Measurements from ENCODE around the gene C19orf25. TPM values are rescaled to one million over a fixed set of nuclear protein-coding genes. Genes with fewer than 3 reads are reported as not detected.

C19orf25 gene
- total and polyA plus RNA-seq, 10 of the 15 experiments (the other 5 are each of a cell fraction or from before 2014, with no cell fraction given): 1.2 to 67.0 (median 25.6) TPM

- peak; percentile 68 for TF ChIP-seq RELA (IDR thresholded peaks at IDR 0.05; ENCODE audit: borderline replicate concordance, partially characterized antibody)
- no peak for TF ChIP-seq ASH2L (IDR thresholded peaks at IDR 0.05; ENCODE audit: borderline replicate concordance, low read depth)
- no peak for TF ChIP-seq POLR2AphosphoS5 (IDR thresholded peaks at IDR 0.05; ENCODE audit: low read length)
- TF ChIP-seq POLR2AphosphoS2 (IDR thresholded peaks at IDR 0.05; ENCODE audit: low read depth, low read length): no peak
- no peak for TF ChIP-seq RFX5 (IDR thresholded peaks at IDR 0.05; ENCODE audit: low read depth, low read length)
- TF ChIP-seq CREM (IDR thresholded peaks at IDR 0.05; ENCODE audit: low read depth): no peak
- TF ChIP-seq CHD2 (IDR thresholded peaks at IDR 0.05; ENCODE audit: borderline replicate concordance, low read depth, low read length): no peak
- TF ChIP-seq FOXK2 (IDR thresholded peaks at IDR 0.05): no peak
- no peak for TF ChIP-seq SPI1 (IDR thresholded peaks at IDR 0.05; ENCODE audit: borderline replicate concordance, insufficient read depth, low read depth, low read length)
- TF ChIP-seq SREBF1 (IDR thresholded peaks at IDR 0.05; ENCODE audit: low read length): no peak
- no peak for TF ChIP-seq ETV6 (conservative IDR thresholded peaks at IDR 0.05 in 1 of 2, IDR thresholded peaks at IDR 0.05 in 1 of 2; ENCODE audit: borderline replicate concordance in 1 of 2, low read depth in 1 of 2)
- no peak for TF ChIP-seq ATF3 (IDR thresholded peaks at IDR 0.05; ENCODE audit: borderline replicate concordance, extremely low read depth, low read depth, low read length)
- no peak for TF ChIP-seq HDGF (IDR thresholded peaks at IDR 0.05)
- TF ChIP-seq MEF2B (IDR thresholded peaks at IDR 0.05; ENCODE audit: partially characterized antibody, poor library complexity, severe bottlenecking): no peak
- TF ChIP-seq PBX3 (IDR thresholded peaks at IDR 0.05; ENCODE audit: insufficient replicate concordance, low read depth, low read length): no peak
- TF ChIP-seq TCF7 (IDR thresholded peaks at IDR 0.05; ENCODE audit: borderline replicate concordance): no peak
- no peak for TF ChIP-seq CBX3 (IDR thresholded peaks at IDR 0.05; ENCODE audit: borderline replicate concordance, low read depth)
- TF ChIP-seq TCF12 (IDR thresholded peaks at IDR 0.05; ENCODE audit: low read depth, low read length): no peak
- no peak for TF ChIP-seq PML (IDR thresholded peaks at IDR 0.05; ENCODE audit: low read length)
- TF ChIP-seq MXI1 (IDR thresholded peaks at IDR 0.05; ENCODE audit: low read depth, low read length): no peak
- peak; percentile 38 for TF ChIP-seq SP1 (IDR thresholded peaks at IDR 0.05; ENCODE audit: low read depth, low read length)
- 0 out of 2 replicates have a peak, but pooled peaks have one; percentile 50 for TF ChIP-seq ZNF217 (IDR thresholded peaks at IDR 0.05)
- peak; percentile 77; the same call in 1 of the 2 replicates for TF ChIP-seq DPF2 (IDR thresholded peaks at IDR 0.05)
- no peak for TF ChIP-seq EED (IDR thresholded peaks at IDR 0.05; ENCODE audit: low read depth)
- no peak for TF ChIP-seq ESRRA (IDR thresholded peaks at IDR 0.05; ENCODE audit: low read length)
- TF ChIP-seq CHD4 (IDR thresholded peaks at IDR 0.05): no peak
- no peak for TF ChIP-seq CEBPB (IDR thresholded peaks at IDR 0.05; ENCODE audit: borderline replicate concordance in 1 of 2, low read depth in 2 of 2, low read length in 2 of 2)
- no peak for TF ChIP-seq RAD51 (IDR thresholded peaks at IDR 0.05)
- TF ChIP-seq E2F8 (IDR thresholded peaks at IDR 0.05; ENCODE audit: low read depth, partially characterized antibody): no peak
Observed at GRCh38 chr19:1445185-1445931, 33.7 kb downstream of the C19orf25 start (continued).

Data from GM12878 (cell line).